IMR-90 (cell line): ENCODE data around the gene PGGHG. TPM values are rescaled to one million over a fixed set of nuclear protein-coding genes. Genes with fewer than 3 reads are reported as not detected.

Experiments
- polyA plus RNA-seq, 3 experiments: library from polyadenylated mRNA; depleted of rRNA; stranded (reverse); fragments of >200 nt; gene quantifications; 2 replicates each; pipeline ENCODE4 v1.2.3, GENCODE V29; 2012; ENCODE audit warnings: low replicate concordance in 1 of 3
- total RNA-seq: library from RNA; depleted of rRNA; stranded (reverse); fragments of >200 nt; gene quantifications from 2 replicates; pipeline ENCODE4 v1.2.3, GENCODE V29; 2012
- TF ChIP-seq, protein P1 (sequence below): conservative IDR thresholded peaks from 2 replicates; pipeline ENCODE4 v1.5.1; 2012; ENCODE audit warnings: mild to moderate bottlenecking, low read depth, low read length, improper control_type of control experiment

Gene PGGHG
- total and polyA plus RNA-seq, 2 of the 4 experiments (the other 2 are of a cell fraction), result 1.8 to 17.0 TPM

DNA sequence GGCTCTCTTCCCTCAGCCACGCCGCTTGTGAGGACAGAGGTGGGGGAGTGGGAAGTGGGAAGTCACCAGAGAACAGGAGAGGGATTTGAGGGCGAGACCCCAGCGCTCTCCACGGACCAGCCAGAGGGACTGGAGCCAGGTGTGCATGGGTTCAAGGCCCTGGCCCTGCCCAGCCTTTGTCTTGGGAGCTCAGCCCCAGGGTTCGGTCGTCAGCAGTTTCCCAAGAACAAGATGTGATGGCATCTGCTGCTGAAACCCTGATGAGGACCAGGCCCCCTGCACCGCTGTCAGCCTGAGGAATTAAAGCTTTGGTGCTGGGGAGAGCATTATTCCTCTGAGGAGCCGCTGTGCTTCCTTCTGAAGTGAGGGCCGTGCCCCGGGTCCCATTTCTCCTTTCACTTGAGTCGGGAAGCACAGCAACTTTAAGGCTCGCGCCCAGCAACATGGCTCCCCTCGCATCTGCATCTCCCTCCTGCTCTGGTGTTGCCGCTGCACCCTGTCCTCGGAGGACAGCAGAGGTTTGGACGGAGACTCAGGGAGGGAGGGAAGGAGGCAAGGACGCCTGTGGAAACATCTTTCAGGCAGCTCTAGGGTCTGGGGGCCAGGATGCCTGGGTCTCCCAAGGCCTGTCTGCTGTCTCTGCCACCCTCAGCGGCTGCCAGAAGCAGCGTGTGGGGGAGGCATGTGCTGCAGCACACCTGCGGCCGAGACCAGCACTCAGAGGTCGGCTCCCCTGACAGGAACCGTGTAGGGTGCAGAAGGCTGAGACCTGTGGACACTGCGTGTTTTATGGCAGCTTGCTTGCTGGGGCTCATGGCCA, 6.6 kb downstream of the PGGHG start (continued):
- TF ChIP-seq, protein P1, sequence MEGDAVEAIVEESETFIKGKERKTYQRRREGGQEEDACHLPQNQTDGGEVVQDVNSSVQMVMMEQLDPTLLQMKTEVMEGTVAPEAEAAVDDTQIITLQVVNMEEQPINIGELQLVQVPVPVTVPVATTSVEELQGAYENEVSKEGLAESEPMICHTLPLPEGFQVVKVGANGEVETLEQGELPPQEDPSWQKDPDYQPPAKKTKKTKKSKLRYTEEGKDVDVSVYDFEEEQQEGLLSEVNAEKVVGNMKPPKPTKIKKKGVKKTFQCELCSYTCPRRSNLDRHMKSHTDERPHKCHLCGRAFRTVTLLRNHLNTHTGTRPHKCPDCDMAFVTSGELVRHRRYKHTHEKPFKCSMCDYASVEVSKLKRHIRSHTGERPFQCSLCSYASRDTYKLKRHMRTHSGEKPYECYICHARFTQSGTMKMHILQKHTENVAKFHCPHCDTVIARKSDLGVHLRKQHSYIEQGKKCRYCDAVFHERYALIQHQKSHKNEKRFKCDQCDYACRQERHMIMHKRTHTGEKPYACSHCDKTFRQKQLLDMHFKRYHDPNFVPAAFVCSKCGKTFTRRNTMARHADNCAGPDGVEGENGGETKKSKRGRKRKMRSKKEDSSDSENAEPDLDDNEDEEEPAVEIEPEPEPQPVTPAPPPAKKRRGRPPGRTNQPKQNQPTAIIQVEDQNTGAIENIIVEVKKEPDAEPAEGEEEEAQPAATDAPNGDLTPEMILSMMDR, result no peak
